K562 (cell line): ENCODE measurements around the gene BCAN. TPM values are rescaled to one million over a fixed set of nuclear protein-coding genes. Genes with fewer than 3 reads are reported as not detected.

Experiments used
- ATAC-seq: fragments of 200-7000 bp; cut with Tn5 transposase; 3 replicates; pipeline ENCODE4 v1.9.1; 2020; ENCODE audit warnings: moderate library complexity
- BruUV-seq: library from RNA; stranded (reverse); fragments of 400-500 nt; replicated peaks from 2 replicates; lab custom pipeline; 2021; lab: Mats Ljungman, UMichigan
- CTCF ChIA-PET: fragments of 300-600 bp; formaldehyde crosslinking; extraction: SDS; loops from one replicate; lab custom pipeline; 2021; ENCODE audit warnings: low intra/inter-chr PET ratio; lab: Yijun Ruan, JAX
- POLR2A ChIA-PET: fragments of 300-600, 350-650 bp; sonication (Branson Sonifier 250); formaldehyde crosslinking; extraction: SDS; loops from one replicate; lab custom pipeline; 2021; ENCODE audit warnings: antibody characterized with exemption, inconsistent platforms; lab: Yijun Ruan, JAX
- DNase-seq, 4 experiments: peaks; one replicate each; pipeline versions ENCODE4 v3.0.0 to v3.0.0-alpha.2; 2011 to 2018; ENCODE audit warnings: low spot score in 3 of 4, mixed read lengths in 3 of 4; ENCODE audit errors: extremely low read depth in 1 of 4
- FAIRE-seq: peaks from 2 replicates; lab custom pipeline; 2011; peaks lifted over from hg19 to GRCh38; lab: Jason Lieb, UNC
- H2AFZ ChIP-seq: 2 replicates; pipeline ENCODE4 v1.6.0; 2011; ENCODE audit warnings: low read depth, low read length, control low read depth, inconsistent platforms
- H3K27ac ChIP-seq: fragments of 200-600 bp; 3 replicates; pipeline ENCODE4 v1.8.0; 2011; ENCODE audit warnings: low read depth, mild to moderate bottlenecking, control low read depth, inconsistent platforms, low read length, moderate library complexity, mixed read lengths; ENCODE audit errors: extremely low read depth
- H3K27me3 ChIP-seq, 2 experiments: fragments of 300-600 bp in 1 of 2; 2 replicates in 1 of 2; 3 replicates in 1 of 2; pipeline versions ENCODE4 v1.6.0 to v1.8.0; 2011; ENCODE audit warnings: inconsistent platforms in 2 of 2, low read length in 2 of 2, mild to moderate bottlenecking in 1 of 2, mixed read lengths in 1 of 2, moderate library complexity in 1 of 2; ENCODE audit not compliant: control insufficient read depth in 2 of 2, insufficient read depth in 2 of 2
- H3K36me3 ChIP-seq: fragments of 300-600 bp; 3 replicates; pipeline ENCODE4 v1.8.0; 2011; ENCODE audit warnings: mild to moderate bottlenecking, low read length, inconsistent platforms; ENCODE audit not compliant: control insufficient read depth, insufficient read depth
- H3K4me1 ChIP-seq, 2 experiments: fragments of 200-600 bp in 1 of 2; replicated peaks in 1 of 2; 2 replicates in 1 of 2; 3 replicates in 1 of 2; pipeline versions ENCODE4 v1.5.1 to v1.8.0; 2011; ENCODE audit warnings: inconsistent platforms in 2 of 2, low read length in 2 of 2, mild to moderate bottlenecking in 1 of 2, mixed read lengths in 1 of 2, moderate library complexity in 1 of 2; ENCODE audit not compliant: control insufficient read depth in 2 of 2, insufficient read depth in 2 of 2
- H3K4me2 ChIP-seq: 2 replicates; pipeline ENCODE4 v1.6.1; 2011; ENCODE audit warnings: low read length, control low read depth, inconsistent platforms, mixed read lengths; ENCODE audit not compliant: insufficient read depth
- H3K4me3 ChIP-seq: fragments of 200-600 bp; sonication (generic), shearing (Covaris generic); 2 replicates; pipeline ENCODE4 v1.5.1; 2016; ENCODE audit warnings: control low read depth, inconsistent platforms
- H3K79me2 ChIP-seq: fragments of 200-600 bp; 3 replicates; pipeline ENCODE4 v1.8.0; 2011; ENCODE audit warnings: low read length, inconsistent platforms; ENCODE audit not compliant: control insufficient read depth, insufficient read depth
- H3K9ac ChIP-seq, 2 experiments: 2 replicates each; pipeline versions ENCODE4 v1.6.0 to v1.6.1; 2011; ENCODE audit warnings: low read depth in 2 of 2, low read length in 2 of 2, control low read depth in 1 of 2, inconsistent platforms in 1 of 2, mild to moderate bottlenecking in 1 of 2, mixed read lengths in 1 of 2; ENCODE audit not compliant: insufficient read depth in 1 of 2
- H3K9me1 ChIP-seq: one replicate; pipeline ENCODE4 v1.6.0; 2011; ENCODE audit warnings: inconsistent platforms, mild to moderate bottlenecking, low read length, moderate library complexity; ENCODE audit not compliant: control insufficient read depth, insufficient read depth
- H3K9me3 ChIP-seq: replicated peaks from 2 replicates; pipeline ENCODE4 v1.5.1; 2011; ENCODE audit warnings: low read depth, low read length, inconsistent platforms; ENCODE audit not compliant: control insufficient read depth, insufficient read depth
- H4K20me1 ChIP-seq: replicated peaks from 2 replicates; pipeline ENCODE4 v1.6.1; 2011; ENCODE audit warnings: low read length, inconsistent platforms, mixed read lengths; ENCODE audit not compliant: control insufficient read depth, insufficient read depth
- HNRNPL ChIP-seq: fragments of 200-400 bp; formaldehyde crosslinking; IDR thresholded peaks from 2 replicates; pipeline ENCODE4 v1.6.1; 2017; ENCODE audit warnings: low read depth, mild to moderate bottlenecking, low read length
- KDM5B ChIP-seq: fragments of 200-600 bp; sonication (generic); IDR thresholded peaks from 2 replicates; pipeline ENCODE4 v1.6.1; 2012; ENCODE audit warnings: low read depth, mild to moderate bottlenecking, moderate library complexity, low read length, control low read depth, inconsistent platforms; ENCODE audit not compliant: insufficient replicate concordance
- RBBP5 ChIP-seq: fragments of 200-600 bp; sonication (generic); IDR thresholded peaks from 2 replicates; pipeline ENCODE4 v1.6.1; 2012; ENCODE audit warnings: borderline replicate concordance, mild to moderate bottlenecking, low read length, control low read depth, inconsistent platforms; ENCODE audit not compliant: insufficient read depth, poor library complexity, severe bottlenecking
- WGBS: fragments of 100-300 bp; shearing (Covaris generic); methylation state at CpG from one replicate; pipeline ENCODE4 v1.1.6; 2016; ENCODE audit warnings: low coverage, mixed read lengths; ENCODE audit not compliant: insufficient coverage; ENCODE audit errors: missing lambda C conversion rate; 5-methylcytosine and 5-hydroxymethylcytosine counted together
- in situ Hi-C: fragments of 300-500 bp; cut with MboI; formaldehyde crosslinking; loops from 4 replicates; pipeline ENCODE4 v1.15.0; 2018; ENCODE audit warnings: inconsistent platforms, mixed read lengths
- intact Hi-C: fragments of 100-400 bp; cut with micrococcal nuclease; formaldehyde crosslinking; loops from 2 replicates; pipeline ENCODE4 v1.14.2; 2022
- polyA plus RNA-seq, 8 experiments: library from polyadenylated mRNA; depleted of rRNA in 4 of 8; stranded (reverse) in 5 of 8; unstranded in 3 of 8; fragments of >200 nt; fragmentation: Nextera tagmentation in 2 of 8; fragmentation: Illumina TruSeq in 1 of 8; extraction: Ambion mirVana in 2 of 8; extraction: Trizol in 1 of 8; gene quantifications; 2 replicates each; pipeline versions ENCODE4 v1.2.1 to v1.2.3, GENCODE V29; 2011 to 2014; ENCODE audit warnings: inconsistent platforms in 1 of 8, missing spikeins in 1 of 8
- total RNA-seq, 7 experiments: library from RNA; depleted of rRNA in 6 of 7; stranded (reverse); fragments of >200 nt in 6 of 7; fragmentation: Illumina TruSeq in 2 of 7; extraction: Trizol in 2 of 7; gene quantifications; 2 replicates each; pipeline versions ENCODE4 v1.2.1 to v1.2.3, GENCODE V29; 2011 to 2021; ENCODE audit warnings: low replicate concordance in 1 of 7

The BCAN gene
- total and polyA plus RNA-seq, 9 of the 15 experiments (the other 6 are each of a cell fraction or from before 2014, with no cell fraction given), result 0.04 to 0.33 (median 0.14) TPM; not detected in 5

DNA sequence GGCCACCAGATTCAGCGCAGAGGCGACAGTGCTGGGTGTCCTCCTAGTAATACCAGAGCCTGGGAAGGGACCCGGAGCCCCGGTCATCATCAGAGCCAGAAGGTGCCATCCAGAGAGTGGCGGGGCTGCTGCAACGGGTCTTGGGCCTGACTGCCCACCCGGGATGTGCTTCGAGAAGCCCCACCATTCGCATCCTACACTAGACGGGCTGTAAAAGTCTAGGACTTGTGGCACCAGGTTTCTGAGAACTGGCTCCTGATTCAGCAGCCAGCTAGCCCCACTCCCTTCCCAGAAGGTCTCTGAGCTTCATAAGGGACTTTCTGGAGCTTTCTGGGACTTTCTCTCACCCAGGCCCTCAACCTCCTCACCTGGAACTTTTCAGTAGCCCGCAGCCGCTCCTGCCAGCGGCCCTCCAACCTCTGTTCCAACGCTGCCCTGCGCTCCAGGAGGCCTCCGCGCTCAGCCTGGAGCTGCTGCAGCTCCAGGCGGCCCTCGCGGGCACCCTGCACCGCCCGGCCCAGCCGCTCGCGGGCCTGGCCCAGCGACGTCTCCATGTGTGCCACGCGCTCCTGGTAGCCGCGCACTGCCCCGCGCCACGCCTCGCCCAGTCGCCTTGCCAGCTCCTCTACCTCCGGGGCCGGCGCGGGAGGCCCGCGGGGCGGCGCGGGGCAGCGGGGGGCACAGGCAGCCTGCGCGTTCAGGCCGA, 34.4 kb downstream of the BCAN start:
- H3K4me2 ChIP-seq, result peak overlapping the region; percentile 21
- H3K9me3 ChIP-seq, result no peaks in the 10 kb centered on the region
- ChIA-PET POLR2A (interaction anchor here (0.6 to 3.1 kb wide), 11 partner anchors 11 to 237 kb away, joined by 3 to 24 read pairs (median 4); no protein-coding TSS in a partner anchor), CTCF (interaction anchor here (4.8 kb wide), 1 partner anchor 17 kb away, joined by 110 read pairs; no protein-coding TSS in a partner anchor)
- no peaks in the 10 kb centered on the region for H3K36me3 ChIP-seq
- H3K9ac ChIP-seq, result peak overlapping the region; percentile 15 to 88; a peak in 3 of 4 replicates
- H2AFZ ChIP-seq, result no peak overlapping the region
- no peak for ATAC-seq
- 91% methylated on average over 21 of the region's 49 CpGs for WGBS
- TF ChIP-seq HNRNPL, result peak; percentile 3; the same call in 1 of the 2 replicates
- TF ChIP-seq KDM5B, result peak; percentile 7
- no peak for TF ChIP-seq RBBP5
- H3K9me1 ChIP-seq, result no peaks in the 10 kb centered on the region
- no peaks in the 10 kb centered on the region; the same call in 2 of the 3 replicates for H3K79me2 ChIP-seq
- H3K4me1 ChIP-seq, result peaks cover 22 to 47% of the 10 kb centered on the region in 2 experiments
- no peak overlapping the region for H3K27ac ChIP-seq
- no peak for FAIRE-seq
- no peak for DNase-seq
- no TSS peak for BruUV-seq
- intact Hi-C loops, result no loop called here
- H3K27me3 ChIP-seq, result peaks cover 4 to 9% of the 10 kb centered on the region in 2 experiments; a peak in 3 of 5 replicates
- no peak overlapping the region for H3K4me3 ChIP-seq
- in situ Hi-C loops, result no loop called here
- no peaks in the 10 kb centered on the region for H4K20me1 ChIP-seq
